IMR-90 (cell line): ENCODE measurements around the gene HPSE2. TPM values are rescaled to one million over a fixed set of nuclear protein-coding genes. Genes with fewer than 3 reads are reported as not detected.

ENCODE experiments used
- ATAC-seq: fragments of 200-7000 bp; cut with Tn5 transposase; 2 replicates; pipeline ENCODE4 v1.9.1; 2020; ENCODE audit warnings: low read depth, mild to moderate bottlenecking, moderate library complexity
- BruUV-seq: library from RNA; stranded (reverse); fragments of 400-500 nt; replicated peaks from 2 replicates; lab custom pipeline; 2021; lab: Mats Ljungman, UMichigan
- CTCF ChIA-PET: fragments of 300-600 bp; formaldehyde crosslinking; extraction: SDS; loops from one replicate; lab custom pipeline; 2021; ENCODE audit warnings: antibody characterized with exemption; lab: Yijun Ruan, JAX
- POLR2A ChIA-PET: fragments of 300-600 bp; sonication (Branson Sonifier 250); formaldehyde crosslinking; loops from one replicate; lab custom pipeline; 2022; ENCODE audit warnings: antibody characterized with exemption; ENCODE audit not compliant: unreplicated experiment; lab: Charles Lee
- DNase-seq: peaks from one replicate; pipeline ENCODE4 v3.0.0; 2013
- H2AFZ ChIP-seq: replicated peaks from 2 replicates; pipeline ENCODE3; 2013; ENCODE audit warnings: low read length, mild to moderate bottlenecking; ENCODE audit not compliant: poor library complexity
- H2AK5ac ChIP-seq: 2 replicates; pipeline ENCODE4 v1.6.1; 2013; ENCODE audit warnings: low read depth, low read length, inconsistent platforms
- H2AK9ac ChIP-seq: replicated peaks from 2 replicates; pipeline ENCODE3; 2013; ENCODE audit warnings: mild to moderate bottlenecking, low read depth, low read length, moderate library complexity; ENCODE audit not compliant: poor library complexity
- H2BK120ac ChIP-seq: 2 replicates; pipeline ENCODE4 v1.6.1; 2013; ENCODE audit warnings: low read depth, low read length, inconsistent platforms
- H2BK15ac ChIP-seq: 3 replicates; pipeline ENCODE4 v1.6.1; 2013; ENCODE audit warnings: low read depth, low read length, inconsistent platforms
- H2BK20ac ChIP-seq: 2 replicates; pipeline ENCODE4 v1.6.1; 2013; ENCODE audit warnings: low read depth, mild to moderate bottlenecking, inconsistent platforms, low read length, moderate library complexity
- H2BK5ac ChIP-seq: 2 replicates; pipeline ENCODE4 v1.6.1; 2013; ENCODE audit warnings: mild to moderate bottlenecking, low read depth, low read length, inconsistent platforms; ENCODE audit not compliant: poor library complexity, severe bottlenecking
- H3K14ac ChIP-seq: replicated peaks from 2 replicates; pipeline ENCODE4 v1.6.1; 2013; ENCODE audit warnings: low read depth, low read length, inconsistent platforms
- H3K18ac ChIP-seq: 2 replicates; pipeline ENCODE4 v1.6.1; 2013; ENCODE audit warnings: low read depth, low read length, control low read depth
- H3K23ac ChIP-seq: 2 replicates; pipeline ENCODE4 v1.6.1; 2013; ENCODE audit warnings: low read depth, low read length, inconsistent platforms
- H3K27ac ChIP-seq: 2 replicates; pipeline ENCODE4 v1.5.1; 2013; ENCODE audit warnings: mild to moderate bottlenecking, control low read depth, low read length; ENCODE audit not compliant: insufficient read depth
- H3K27me3 ChIP-seq: 2 replicates; pipeline ENCODE4 v1.6.1; 2013; ENCODE audit warnings: low read length; ENCODE audit not compliant: control insufficient read depth, insufficient read depth
- H3K36me3 ChIP-seq: 2 replicates; pipeline ENCODE4 v1.6.1; 2013; ENCODE audit warnings: low read length, mixed read lengths; ENCODE audit not compliant: control insufficient read depth, insufficient read depth
- H3K4ac ChIP-seq: 2 replicates; pipeline ENCODE4 v1.6.1; 2013; ENCODE audit warnings: low read depth, low read length, inconsistent platforms
- H3K4me1 ChIP-seq: 2 replicates; pipeline ENCODE4 v1.6.1; 2013; ENCODE audit warnings: low read length, mixed read lengths; ENCODE audit not compliant: control insufficient read depth, insufficient read depth
- H3K4me2 ChIP-seq: 2 replicates; pipeline ENCODE4 v1.6.1; 2013; ENCODE audit warnings: low read depth, mild to moderate bottlenecking, control low read depth, low read length, moderate library complexity
- H3K4me3 ChIP-seq: 2 replicates; pipeline ENCODE4 v1.5.1; 2013; ENCODE audit warnings: low read depth, mild to moderate bottlenecking, control low read depth, low read length, moderate library complexity; ENCODE audit not compliant: insufficient read depth
- H3K56ac ChIP-seq: 2 replicates; pipeline ENCODE4 v1.6.1; 2013; ENCODE audit warnings: low read length, inconsistent platforms; ENCODE audit not compliant: insufficient read depth; ENCODE audit errors: extremely low read depth
- H3K79me1 ChIP-seq, 2 experiments: 2 replicates each; pipeline ENCODE4 v1.6.1; 2013; ENCODE audit warnings: low read length in 2 of 2, inconsistent platforms in 1 of 2, low read depth in 1 of 2
- H3K9ac ChIP-seq: 2 replicates; pipeline ENCODE4 v1.6.1; 2013; ENCODE audit warnings: low read depth, low read length, control low read depth
- H3K9me1 ChIP-seq: 2 replicates; pipeline ENCODE4 v1.6.1; 2013; ENCODE audit warnings: low read length, inconsistent platforms; ENCODE audit not compliant: insufficient read depth
- H3K9me3 ChIP-seq: 2 replicates; pipeline ENCODE4 v1.6.1; 2013; ENCODE audit warnings: low read length; ENCODE audit not compliant: control insufficient read depth, insufficient read depth
- H4K20me1 ChIP-seq: 2 replicates; pipeline ENCODE4 v1.6.1; 2013; ENCODE audit warnings: low read length, inconsistent platforms; ENCODE audit not compliant: insufficient read depth
- H4K5ac ChIP-seq: 2 replicates; pipeline ENCODE4 v1.6.1; 2013; ENCODE audit warnings: mild to moderate bottlenecking, low read depth, low read length, control low read depth
- H4K8ac ChIP-seq, 2 experiments: 2 replicates each; pipeline ENCODE4 v1.6.1; 2013; ENCODE audit warnings: low read depth in 2 of 2, low read length in 2 of 2, control low read depth in 1 of 2, inconsistent platforms in 1 of 2
- H4K91ac ChIP-seq: 2 replicates; pipeline ENCODE4 v1.6.1; 2013; ENCODE audit warnings: low read depth, low read length, inconsistent platforms; ENCODE audit not compliant: insufficient read depth
- BHLHE40 ChIP-seq: fragments of 150-350 bp; IDR thresholded peaks from 2 replicates; pipeline ENCODE4 v1.6.1; 2016; ENCODE audit warnings: mild to moderate bottlenecking, low read depth, low read length
- CTCF ChIP-seq: conservative IDR thresholded peaks from 2 replicates; pipeline ENCODE4 v1.5.1; 2012; ENCODE audit warnings: mild to moderate bottlenecking, low read depth, low read length, improper control_type of control experiment
- MAFK ChIP-seq: IDR thresholded peaks from 2 replicates; pipeline ENCODE4 v1.6.1; 2012; ENCODE audit warnings: low read depth, low read length, improper control_type of control experiment
- NFE2L2 ChIP-seq: fragments of 150-350 bp; IDR thresholded peaks from 2 replicates; pipeline ENCODE4 v1.6.1; 2016; ENCODE audit warnings: low read depth, mild to moderate bottlenecking, low read length
- POLR2A ChIP-seq: IDR thresholded peaks from 2 replicates; pipeline ENCODE4 v1.6.1; 2012; ENCODE audit warnings: mild to moderate bottlenecking, low read depth, low read length
- RAD21 ChIP-seq: IDR thresholded peaks from 2 replicates; pipeline ENCODE4 v1.6.1; 2012; ENCODE audit warnings: low read length, improper control_type of control experiment
- WGBS, 2 experiments: methylation state at CpG; one replicate each; pipeline versions ENCODE4 v1.1.5 to v1.1.7; 2013; ENCODE audit warnings: missing lambda C conversion rate in 2 of 2; ENCODE audit not compliant: insufficient read length in 1 of 2; ENCODE audit errors: extremely low coverage in 2 of 2; 5-methylcytosine and 5-hydroxymethylcytosine counted together
- dilution Hi-C: fragments of 300-500 bp; cut with HindIII; formaldehyde crosslinking; loops from one replicate; pipeline ENCODE4 v1.14.3; 2018; ENCODE audit warnings: low sequenced_read_pairs; ENCODE audit not compliant: unreplicated experiment
- in situ Hi-C: fragments of 300-500 bp; cut with MboI; formaldehyde crosslinking; loops from 3 replicates; pipeline ENCODE4 v1.14.3; 2019; ENCODE audit warnings: low sequenced_read_pairs, inconsistent platforms, mixed read lengths
- intact Hi-C: fragments of 100-400 bp; cut with micrococcal nuclease; formaldehyde crosslinking; loops from 2 replicates; pipeline ENCODE4 v1.10.0; 2022
- polyA plus RNA-seq, 3 experiments: library from polyadenylated mRNA; depleted of rRNA; stranded (reverse); fragments of >200 nt; gene quantifications; 2 replicates each; pipeline ENCODE4 v1.2.3, GENCODE V29; 2012; ENCODE audit warnings: low replicate concordance in 1 of 3
- total RNA-seq: library from RNA; depleted of rRNA; stranded (reverse); fragments of >200 nt; gene quantifications from 2 replicates; pipeline ENCODE4 v1.2.3, GENCODE V29; 2012
- TF ChIP-seq, protein P1 (sequence below): fragments of 150-350 bp; IDR thresholded peaks from 2 replicates; pipeline ENCODE4 v1.6.1; 2016; ENCODE audit warnings: low read depth, mild to moderate bottlenecking, low read length, moderate library complexity, borderline replicate concordance

Gene HPSE2
- total and polyA plus RNA-seq, 2 of the 4 experiments (the other 2 are of a cell fraction): not detected

- Histone ChIP-seq H2BK5ac (no peak overlapping the region), H2AK9ac (no peak overlapping the region), H4K5ac (no peak overlapping the region), H3K27me3 (no peaks in the 10 kb centered on the region), H2AFZ (no peak overlapping the region), H3K56ac (no peak overlapping the region), H4K91ac (no peak overlapping the region), H2BK15ac (no peak overlapping the region), H3K14ac (no peak overlapping the region), H3K4me3 (no peak overlapping the region), H2BK20ac (no peak overlapping the region), H3K4me2 (no peak overlapping the region), H3K36me3 (peaks cover 58% of the 10 kb centered on the region), H3K4me1 (peaks cover 9% of the 10 kb centered on the region; the same call in 1 of the 2 replicates), H3K18ac (no peak overlapping the region), H3K9me3 (no peaks in the 10 kb centered on the region), H4K20me1 (no peaks in the 10 kb centered on the region), H2AK5ac (no peak overlapping the region), H3K79me1 (peaks cover 3 to 7% of the 10 kb centered on the region in 2 experiments; a peak in 2 of 4 replicates), H4K8ac (no peak overlapping the region), H3K27ac (no peak overlapping the region), H3K23ac (no peak overlapping the region), H3K4ac (no peak overlapping the region), H2BK120ac (no peak overlapping the region), H3K9me1 (peaks cover 15% of the 10 kb centered on the region), H3K9ac (no peak overlapping the region)
- dilution Hi-C loops: no loop called here
- TF ChIP-seq NFE2L2: no peak
- TF ChIP-seq MAFK: no peak
- TF ChIP-seq RAD21: no peak
- TF ChIP-seq, protein P1, sequence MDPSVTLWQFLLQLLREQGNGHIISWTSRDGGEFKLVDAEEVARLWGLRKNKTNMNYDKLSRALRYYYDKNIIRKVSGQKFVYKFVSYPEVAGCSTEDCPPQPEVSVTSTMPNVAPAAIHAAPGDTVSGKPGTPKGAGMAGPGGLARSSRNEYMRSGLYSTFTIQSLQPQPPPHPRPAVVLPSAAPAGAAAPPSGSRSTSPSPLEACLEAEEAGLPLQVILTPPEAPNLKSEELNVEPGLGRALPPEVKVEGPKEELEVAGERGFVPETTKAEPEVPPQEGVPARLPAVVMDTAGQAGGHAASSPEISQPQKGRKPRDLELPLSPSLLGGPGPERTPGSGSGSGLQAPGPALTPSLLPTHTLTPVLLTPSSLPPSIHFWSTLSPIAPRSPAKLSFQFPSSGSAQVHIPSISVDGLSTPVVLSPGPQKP: no peak
- TF ChIP-seq CTCF: no peak
- no peak for TF ChIP-seq BHLHE40
- TF ChIP-seq POLR2A: no peak
- BruUV-seq: no TSS peak
- ChIA-PET POLR2A (no interaction called here), CTCF (no interaction called here)
- no peak for DNase-seq
- intact Hi-C loops: no loop called here
- in situ Hi-C loops: no loop called here
- ATAC-seq: no peak
- no CpG with 5 or more reads among the region's 1 CpG for WGBS, 2 experiments
Measured at GRCh38 chr10:98433371-98433770, 802.3 kb downstream of the HPSE2 start.
